Osteoblast (primary cell): ENCODE measurements around the gene RPL37A. TPM values are rescaled to one million over a fixed set of nuclear protein-coding genes. Genes with fewer than 3 reads are reported as not detected.
A peak's percentile ranks its signal among the peaks of the same experiment; 100 is the strongest.
"Not testable (repeated sequence)": the region's sequence is repeated elsewhere in the genome, so short reads cannot be mapped to it uniquely, and the experiment has no call there.

Source experiments
- DNase-seq: peaks from one replicate; pipeline ENCODE4 v3.0.0; 2011; ENCODE audit warnings: low spot score, mixed read lengths; ENCODE audit not compliant: insufficient read length; ENCODE audit errors: missing footprints
- H2AFZ ChIP-seq: 2 replicates; pipeline ENCODE4 v1.6.0; 2011; ENCODE audit warnings: mild to moderate bottlenecking, low read length
- H3K27ac ChIP-seq: 2 replicates; pipeline ENCODE4 v1.5.1; 2011; ENCODE audit warnings: mild to moderate bottlenecking, low read depth, low read length, moderate library complexity
- H3K27me3 ChIP-seq: 2 replicates; pipeline ENCODE4 v1.6.0; 2012; ENCODE audit warnings: mild to moderate bottlenecking, control low read depth, inconsistent platforms, low read length, moderate library complexity; ENCODE audit not compliant: insufficient read depth
- H3K36me3 ChIP-seq: 2 replicates; pipeline ENCODE4 v1.5.1; 2011; ENCODE audit warnings: mild to moderate bottlenecking, low read length, control low read depth, moderate library complexity; ENCODE audit not compliant: insufficient read depth
- H3K4me1 ChIP-seq: 2 replicates; pipeline ENCODE4 v1.5.1; 2011; ENCODE audit warnings: mild to moderate bottlenecking, low read length, control low read depth, moderate library complexity; ENCODE audit not compliant: insufficient read depth
- H3K4me2 ChIP-seq: 2 replicates; pipeline ENCODE4 v1.6.0; 2011; ENCODE audit warnings: mild to moderate bottlenecking, low read length; ENCODE audit not compliant: insufficient read depth
- H3K4me3 ChIP-seq: fragments of 200-600 bp; sonication (generic); 3 replicates; pipeline ENCODE4 v1.5.1; 2012; ENCODE audit warnings: mild to moderate bottlenecking, low read length, inconsistent platforms; ENCODE audit not compliant: insufficient read depth
- H3K79me2 ChIP-seq: 2 replicates; pipeline ENCODE4 v1.6.0; 2012; ENCODE audit warnings: mild to moderate bottlenecking, low read length, control low read depth, inconsistent platforms; ENCODE audit not compliant: insufficient read depth
- H3K9me3 ChIP-seq: 2 replicates; pipeline ENCODE4 v1.5.1; 2011; ENCODE audit warnings: low read depth, low read length, control low read depth
- H4K20me1 ChIP-seq: 2 replicates; pipeline ENCODE4 v1.6.0; 2012; ENCODE audit warnings: mild to moderate bottlenecking, low read length, control low read depth; ENCODE audit not compliant: insufficient read depth
- CTCF ChIP-seq: IDR thresholded peaks from 2 replicates; pipeline ENCODE4 v1.5.1; 2011; ENCODE audit warnings: mild to moderate bottlenecking, low read depth, low read length, moderate library complexity; ENCODE audit errors: extremely low read depth
- total RNA-seq: library from RNA; depleted of rRNA; stranded (reverse); fragments of >200 nt; gene quantifications from 2 replicates; pipeline ENCODE4 v1.2.3, GENCODE V29; 2012

RPL37A gene
- total RNA-seq, 1 donor: 869 TPM

- no peak for DNase-seq
- no peak overlapping the region for H2AFZ ChIP-seq
- H3K9me3 ChIP-seq: no peaks in the 10 kb centered on the region
- no peak overlapping the region for H3K4me3 ChIP-seq
- no peak overlapping the region for H3K4me2 ChIP-seq
- no peaks in the 10 kb centered on the region for H3K79me2 ChIP-seq
- no peaks in the 10 kb centered on the region for H4K20me1 ChIP-seq
- peaks cover 19% of the 10 kb centered on the region for H3K4me1 ChIP-seq
- TF ChIP-seq CTCF: peak; percentile 82
- H3K27ac ChIP-seq: no peak overlapping the region
- no peaks in the 10 kb centered on the region for H3K27me3 ChIP-seq
- H3K36me3 ChIP-seq: no peaks in the 10 kb centered on the region
These were observed 18.2 kb downstream of the RPL37A start for GRCh38 chr2:216516730-216517350.

GRCh38 chr2:216517447-216518225 lies 19.0 kb downstream of the RPL37A start:
- no peak overlapping the region for H2AFZ ChIP-seq
- no peak overlapping the region for H3K4me2 ChIP-seq
- no peak for TF ChIP-seq CTCF
- H3K9me3 ChIP-seq: no peaks in the 10 kb centered on the region
- no peaks in the 10 kb centered on the region for H3K36me3 ChIP-seq
- no peaks in the 10 kb centered on the region for H3K79me2 ChIP-seq
- peaks cover 19% of the 10 kb centered on the region for H3K4me1 ChIP-seq
- H3K4me3 ChIP-seq: no peak overlapping the region
- no peaks in the 10 kb centered on the region for H3K27me3 ChIP-seq
- H3K27ac ChIP-seq: no peak overlapping the region
- DNase-seq: no peak
- H4K20me1 ChIP-seq: no peaks in the 10 kb centered on the region

- not testable (repeated sequence) for H3K79me2 ChIP-seq, DNase-seq
These were observed 20.0 kb downstream of the RPL37A start for GRCh38 chr2:216518566-216519119.

GRCh38 chr2:216519154-216519762 lies 20.6 kb downstream of the RPL37A start:
- Histone ChIP-seq H3K27ac (no peak overlapping the region), H3K9me3 (no peaks in the 10 kb centered on the region), H3K36me3 (no peaks in the 10 kb centered on the region), H3K4me3 (no peak overlapping the region), H2AFZ (no peak overlapping the region), H3K4me1 (peaks cover 19% of the 10 kb centered on the region), H4K20me1 (no peaks in the 10 kb centered on the region), H3K4me2 (no peak overlapping the region), H3K27me3 (no peaks in the 10 kb centered on the region), H3K79me2 (no peaks in the 10 kb centered on the region)
- DNase-seq: no peak
- peak; percentile 79 for TF ChIP-seq CTCF

More at GRCh38 chr2:216518566-216519119, 20.0 kb downstream of the RPL37A start:
- not testable (repeated sequence) for H3K9me3 ChIP-seq, H3K4me2 ChIP-seq, H2AFZ ChIP-seq, H3K36me3 ChIP-seq, H4K20me1 ChIP-seq, H3K27me3 ChIP-seq, H3K27ac ChIP-seq, H3K4me3 ChIP-seq
- H3K4me1 ChIP-seq: peaks cover 19% of the 10 kb centered on the region
